Raji (cell line): Measurements from ENCODE around the gene DUS2.

Source experiments
- POLR2A ChIP-seq: IDR thresholded peaks from 2 replicates; pipeline ENCODE4 v1.6.1; 2011; ENCODE audit warnings: low read depth, low read length, control low read depth; ENCODE audit not compliant: insufficient read depth

DUS2 gene

DNA sequence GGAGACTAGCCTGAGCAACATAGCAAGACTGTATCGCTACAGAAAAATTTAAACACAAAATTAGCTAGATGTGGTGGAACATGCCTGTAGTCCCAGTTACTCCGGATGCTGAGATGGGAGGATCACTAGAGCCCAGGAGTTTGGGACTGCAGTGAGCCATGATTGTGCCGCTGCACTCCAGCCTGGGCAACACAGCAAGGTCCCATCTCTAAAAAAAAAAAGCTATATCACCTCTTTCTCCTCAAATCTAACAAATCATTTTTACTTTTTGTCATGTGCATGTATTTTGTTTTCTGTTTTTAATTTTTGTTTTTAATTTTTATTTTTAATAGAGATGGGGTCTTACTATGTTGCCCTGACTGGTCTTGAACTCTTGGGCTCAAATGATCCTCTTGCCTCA is 5.9 kb downstream of the DUS2 start:
- no peak for TF ChIP-seq POLR2A

DNA sequence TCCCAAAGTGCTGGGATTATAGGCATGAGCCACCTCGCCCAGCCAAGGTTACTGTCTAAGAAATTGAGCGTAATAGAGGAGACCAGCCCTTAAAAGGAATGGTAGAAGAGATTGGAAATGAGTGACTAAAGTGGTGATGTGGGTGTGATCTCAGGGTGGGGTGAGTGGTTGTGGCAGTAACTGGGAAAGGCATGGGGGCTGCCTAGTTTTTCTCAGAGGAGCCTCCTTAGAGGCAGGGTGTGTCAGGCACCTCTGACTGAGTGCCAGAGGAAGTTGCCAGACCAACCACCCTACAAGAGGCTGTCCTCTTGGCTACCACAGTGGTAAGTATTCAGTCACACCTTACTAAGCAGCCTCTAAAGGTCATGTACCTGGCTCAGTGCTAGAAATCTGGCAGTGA is 8.9 kb downstream of the DUS2 start:
- no peak for TF ChIP-seq POLR2A

DNA sequence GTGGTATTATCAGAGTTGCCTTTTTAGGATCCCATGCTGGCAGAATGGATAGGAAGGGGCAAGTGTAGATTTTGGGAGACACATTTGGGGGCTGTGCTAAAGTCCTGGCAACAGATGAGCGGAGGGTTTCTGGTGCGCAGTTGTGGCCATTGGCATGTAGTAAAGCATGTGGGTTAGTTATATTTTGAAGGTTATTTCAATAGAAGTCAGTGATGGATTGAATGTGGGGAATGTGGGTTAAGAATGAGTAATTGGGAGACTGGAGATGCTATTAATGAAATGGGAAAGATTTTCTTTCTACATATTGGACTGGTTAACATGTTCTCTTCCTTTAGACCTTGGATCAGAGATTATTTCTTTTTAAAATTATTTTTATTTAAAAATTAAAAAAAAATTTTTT is 10.0 kb downstream of the DUS2 start:
- TF ChIP-seq POLR2A: no peak

DNA sequence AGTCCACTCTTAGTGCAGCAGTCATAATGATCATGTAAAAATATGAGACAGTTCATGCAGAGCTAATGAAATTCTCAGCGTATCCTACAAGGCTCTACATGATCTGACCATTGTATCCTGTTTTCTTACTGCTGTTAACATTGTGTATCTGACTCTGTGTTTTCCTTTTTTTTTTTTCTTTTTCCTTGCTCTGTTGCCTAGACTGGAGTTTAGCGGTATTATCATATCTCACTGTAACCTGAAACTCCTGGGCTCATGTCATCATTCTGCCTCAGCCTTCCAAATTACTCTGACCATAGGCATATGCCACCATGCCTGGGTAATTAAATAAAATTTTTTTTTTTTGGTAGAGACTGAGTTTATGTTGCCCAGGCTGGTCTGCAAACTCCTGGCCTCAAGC is 12.1 kb downstream of the DUS2 start:
- TF ChIP-seq POLR2A: no peak

DNA sequence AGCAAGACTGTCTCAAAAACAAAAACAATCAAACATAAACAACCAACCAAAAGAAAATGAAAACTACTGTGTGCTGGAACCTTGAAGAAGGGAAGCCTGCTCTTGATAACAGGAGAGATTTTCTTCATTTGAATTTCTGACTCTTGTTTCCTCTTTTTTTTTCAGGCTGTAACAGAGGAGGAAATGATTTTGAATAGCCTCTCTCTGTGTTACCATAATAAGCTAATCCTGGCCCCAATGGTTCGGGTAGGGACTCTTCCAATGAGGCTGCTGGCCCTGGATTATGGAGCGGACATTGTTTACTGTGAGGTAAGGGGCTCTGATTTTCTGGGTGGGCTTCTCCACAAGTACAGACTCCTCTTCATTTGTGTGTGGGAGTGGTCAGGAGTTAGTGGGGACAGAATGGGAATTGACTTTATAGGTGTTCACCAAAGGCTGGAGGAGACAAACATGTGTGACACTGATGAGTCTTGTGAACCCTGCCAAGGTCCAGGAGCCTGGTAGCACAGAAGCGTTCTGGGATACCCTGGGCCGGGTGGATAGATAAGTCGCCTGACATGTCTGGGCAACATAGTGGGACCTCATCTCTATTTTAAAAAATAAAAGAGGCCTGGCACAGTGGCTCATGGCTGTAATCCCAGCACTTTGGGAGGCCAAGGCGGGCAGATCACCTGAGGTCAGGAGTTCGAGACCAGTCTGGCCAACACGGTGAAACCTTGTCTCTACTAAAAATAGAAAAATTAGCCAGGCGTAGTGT is 14.9 kb downstream of the DUS2 start:
- TF ChIP-seq POLR2A: no peak

DNA sequence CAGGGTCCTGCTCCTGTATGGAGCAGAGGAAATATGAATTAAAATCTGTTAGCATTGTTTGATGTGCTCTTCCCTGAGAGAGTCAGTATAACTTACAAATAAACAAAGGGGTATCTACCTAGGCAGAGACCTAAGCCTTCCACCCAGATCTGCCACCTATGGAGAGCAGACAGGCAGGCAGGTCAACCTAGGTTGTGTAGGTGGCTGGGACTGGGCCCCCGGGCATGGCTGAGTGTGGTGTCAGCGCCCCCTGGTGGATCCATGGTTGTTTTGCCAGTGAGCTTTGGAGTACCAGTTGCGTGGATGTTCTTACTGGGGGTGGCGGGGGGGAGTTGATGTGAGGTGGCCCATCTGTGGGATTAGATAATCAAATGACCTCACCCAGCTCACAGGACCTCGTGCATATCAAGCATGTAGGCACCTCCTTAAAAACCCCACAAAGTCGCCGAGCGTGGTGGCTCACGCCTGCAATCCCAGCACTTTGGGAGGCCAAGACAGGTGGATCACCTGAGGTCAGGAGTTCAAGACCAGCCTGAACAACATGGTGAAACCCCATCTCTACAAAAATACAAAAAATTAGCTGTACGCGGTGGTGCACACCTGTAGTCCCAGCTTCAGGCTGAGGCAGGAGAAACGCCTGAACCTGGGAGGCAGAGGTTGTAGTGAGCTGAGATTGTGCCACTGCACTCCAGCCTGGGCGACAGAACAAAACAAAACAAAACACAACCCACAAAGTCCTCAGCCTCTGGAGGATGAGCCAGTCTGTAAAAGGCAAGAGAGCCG is 17.6 kb downstream of the DUS2 start:
- TF ChIP-seq POLR2A: no peak

DNA sequence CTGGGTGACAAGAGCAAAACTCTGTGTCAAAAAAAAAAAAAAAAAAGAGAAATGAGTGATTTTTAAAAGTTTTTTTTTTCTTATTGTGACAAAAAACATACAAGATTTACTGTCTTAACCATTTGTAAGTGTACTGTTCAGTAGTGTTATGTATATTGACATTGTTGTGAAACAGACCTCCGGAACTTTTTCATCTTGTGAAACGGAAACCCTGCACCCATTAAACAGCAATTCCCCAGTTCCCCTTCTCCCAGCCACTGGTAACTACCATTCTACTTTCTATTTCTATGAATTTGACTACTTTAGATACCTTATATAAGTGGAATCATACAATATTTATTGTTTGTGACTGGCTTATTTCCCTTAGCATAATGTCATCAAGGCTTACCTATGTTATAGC is 18.7 kb downstream of the DUS2 start:
- TF ChIP-seq POLR2A: no peak

DNA sequence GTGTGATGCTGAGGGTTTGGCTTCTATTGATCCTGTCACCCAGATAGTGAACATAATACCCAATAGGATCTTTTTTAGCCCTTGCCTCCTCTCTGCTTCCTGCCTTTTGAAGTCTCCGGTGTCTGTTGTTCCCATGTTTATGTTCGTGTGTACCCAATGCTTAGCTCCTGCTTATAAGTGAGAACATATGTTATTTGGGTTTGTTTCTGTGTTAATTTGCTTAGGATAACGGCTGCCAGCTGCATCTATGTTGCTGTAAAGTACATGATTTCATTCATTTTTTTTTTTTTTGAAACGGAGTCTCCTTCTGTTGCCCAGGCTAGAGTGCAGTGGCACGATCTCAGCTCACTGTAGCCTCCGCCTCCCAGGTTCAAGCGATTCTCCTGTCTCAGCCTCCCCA is 23.0 kb downstream of the DUS2 start:
- no peak for TF ChIP-seq POLR2A

DNA sequence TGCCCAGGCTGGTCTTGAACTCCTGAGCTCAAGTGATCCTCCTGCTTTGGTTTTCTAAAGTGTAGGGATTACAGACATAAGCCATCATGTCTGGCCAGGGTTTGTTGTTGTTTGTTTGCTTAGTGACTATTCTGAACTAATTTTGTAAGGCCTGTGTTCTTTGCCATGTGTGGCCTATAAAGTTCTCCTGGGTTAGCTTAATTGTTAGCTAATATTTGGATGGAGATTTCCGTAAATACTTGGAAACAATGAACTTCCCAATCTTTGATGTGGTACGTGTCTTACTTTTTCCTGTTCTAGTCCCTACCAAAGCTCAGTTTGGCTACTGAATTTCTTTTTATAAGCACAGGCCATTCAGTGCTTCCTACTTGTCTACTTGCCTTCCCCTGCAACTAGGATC is 24.9 kb downstream of the DUS2 start:
- no peak for TF ChIP-seq POLR2A

DNA sequence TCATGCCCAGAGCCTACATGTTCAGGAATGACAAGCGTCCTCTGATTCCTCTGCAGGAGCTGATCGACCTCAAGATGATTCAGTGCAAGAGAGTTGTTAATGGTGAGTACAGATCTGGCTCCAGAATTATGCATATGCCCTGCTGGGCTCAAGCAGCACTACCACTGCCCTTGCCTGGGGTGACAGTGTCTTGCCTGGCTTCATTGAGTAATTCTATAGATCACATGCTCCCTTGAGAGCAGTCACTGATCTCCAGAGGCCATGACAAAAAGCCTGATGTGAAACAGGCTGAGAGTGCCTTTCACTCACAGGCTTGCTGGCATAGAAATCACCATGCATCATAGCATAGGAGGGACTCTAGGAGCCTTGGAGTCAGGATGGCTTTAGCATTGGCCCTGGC is 26.4 kb downstream of the DUS2 start:
- TF ChIP-seq POLR2A: no peak

DNA sequence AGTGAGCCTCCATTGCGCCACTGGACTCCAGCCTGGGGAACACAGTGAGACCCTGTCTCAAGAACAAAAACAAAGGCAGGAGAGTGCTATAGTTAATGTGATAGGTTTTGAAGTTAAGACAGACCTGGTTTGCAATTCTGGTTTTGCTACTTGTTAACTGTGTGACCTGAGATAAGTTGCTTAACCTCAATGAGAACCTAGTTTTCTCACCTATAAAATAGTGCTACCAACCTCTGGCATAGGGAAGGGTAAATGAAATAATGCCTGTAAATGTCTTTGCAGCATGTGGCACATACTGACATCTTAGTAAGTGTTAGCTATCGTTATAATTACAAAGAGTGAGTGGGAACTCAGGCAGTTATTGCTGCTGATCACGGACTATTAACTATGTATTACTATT is 32.3 kb downstream of the DUS2 start:
- TF ChIP-seq POLR2A: no peak

DNA sequence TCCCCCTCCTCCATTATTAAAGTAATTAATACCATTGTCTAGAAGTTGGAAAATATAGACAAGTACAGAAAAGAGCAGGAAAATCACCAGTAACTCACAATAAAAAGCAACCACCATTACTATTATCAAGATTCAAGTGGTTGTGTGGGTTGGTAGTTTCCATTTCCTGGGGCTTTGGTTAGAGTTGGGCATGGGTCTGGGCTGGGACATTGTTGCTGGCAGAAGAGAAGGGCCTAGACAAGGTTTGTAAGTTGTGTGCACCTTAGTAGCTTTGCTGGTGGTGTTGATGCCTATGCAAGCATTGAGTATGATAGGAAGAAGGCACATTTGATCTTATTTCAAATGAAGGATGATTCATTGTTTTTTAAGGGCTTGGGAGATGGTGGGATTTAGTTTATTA is 36.7 kb downstream of the DUS2 start:
- no peak for TF ChIP-seq POLR2A

DNA sequence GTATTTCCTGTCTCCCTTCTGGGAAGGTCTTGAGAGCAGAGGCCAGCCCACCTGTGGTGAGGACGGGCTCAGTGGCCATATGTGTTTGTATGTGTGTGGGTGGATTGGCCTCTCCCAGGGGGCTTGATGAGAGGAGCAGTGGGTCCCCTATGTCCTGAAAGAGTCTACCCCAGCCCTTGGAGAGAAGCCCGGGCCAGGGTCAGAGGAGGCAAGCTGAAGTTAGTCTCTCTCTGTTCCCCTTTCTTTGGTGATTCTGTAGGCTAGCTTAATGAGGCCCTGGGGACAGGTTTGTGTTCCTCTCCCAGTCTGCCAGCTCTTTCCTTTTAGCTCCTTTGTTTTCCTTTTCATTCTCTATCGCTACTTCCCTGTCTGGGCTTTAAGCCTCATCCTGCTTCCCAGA is 38.3 kb downstream of the DUS2 start:
- no peak for TF ChIP-seq POLR2A

DNA sequence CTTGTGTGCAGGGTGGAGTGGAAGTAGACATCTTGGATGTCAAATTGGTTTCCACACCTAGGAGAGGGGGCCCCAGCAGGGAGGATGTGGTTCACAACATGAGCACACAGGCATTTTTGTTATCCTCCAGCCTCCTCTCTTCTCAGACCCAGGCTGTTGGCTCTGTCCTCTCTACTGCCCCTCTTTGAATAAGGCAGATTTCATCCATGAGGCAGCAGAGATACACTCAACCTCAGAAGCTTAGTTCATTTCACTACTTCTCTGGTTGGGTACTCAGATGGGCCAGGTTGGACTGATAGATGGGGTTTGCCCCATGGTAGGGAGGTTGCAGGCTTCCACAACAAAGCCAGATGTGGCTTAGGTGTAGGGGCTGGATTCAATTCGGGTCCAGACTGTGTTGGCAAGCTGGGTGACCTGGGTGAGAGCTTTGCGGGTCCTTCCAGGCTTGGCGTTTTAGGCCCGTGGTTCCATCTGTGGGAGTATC is 39.9 kb downstream of the DUS2 start:
- TF ChIP-seq POLR2A: no peak

DNA sequence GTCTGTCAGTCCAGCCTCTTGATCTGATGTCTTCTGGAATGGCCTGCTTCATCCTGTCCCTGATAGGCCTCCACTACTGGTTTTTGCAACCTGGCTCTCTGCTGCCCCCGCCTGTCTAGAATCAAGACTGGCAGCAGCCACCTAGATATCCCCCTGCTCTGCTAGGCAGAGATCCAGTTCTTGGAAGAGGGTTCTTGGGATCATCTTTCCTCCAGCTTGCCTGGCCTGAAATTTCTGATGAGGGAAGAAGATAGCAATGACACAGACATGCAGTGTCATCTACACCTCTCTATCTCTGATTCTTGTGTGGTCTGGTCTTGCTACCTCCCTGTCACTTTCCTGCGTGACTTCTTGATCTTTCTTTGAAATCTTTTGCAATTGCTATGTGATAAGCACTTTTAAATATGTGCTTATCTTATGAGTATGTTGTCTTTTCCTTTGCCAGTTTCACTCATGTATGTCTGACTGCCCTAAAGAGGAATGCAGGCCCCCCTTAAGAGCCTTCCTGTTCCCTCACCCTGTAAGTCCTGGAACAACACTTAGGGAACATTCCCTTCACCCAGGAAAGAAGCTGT is 41.8 kb downstream of the DUS2 start:
- TF ChIP-seq POLR2A: no peak

DNA sequence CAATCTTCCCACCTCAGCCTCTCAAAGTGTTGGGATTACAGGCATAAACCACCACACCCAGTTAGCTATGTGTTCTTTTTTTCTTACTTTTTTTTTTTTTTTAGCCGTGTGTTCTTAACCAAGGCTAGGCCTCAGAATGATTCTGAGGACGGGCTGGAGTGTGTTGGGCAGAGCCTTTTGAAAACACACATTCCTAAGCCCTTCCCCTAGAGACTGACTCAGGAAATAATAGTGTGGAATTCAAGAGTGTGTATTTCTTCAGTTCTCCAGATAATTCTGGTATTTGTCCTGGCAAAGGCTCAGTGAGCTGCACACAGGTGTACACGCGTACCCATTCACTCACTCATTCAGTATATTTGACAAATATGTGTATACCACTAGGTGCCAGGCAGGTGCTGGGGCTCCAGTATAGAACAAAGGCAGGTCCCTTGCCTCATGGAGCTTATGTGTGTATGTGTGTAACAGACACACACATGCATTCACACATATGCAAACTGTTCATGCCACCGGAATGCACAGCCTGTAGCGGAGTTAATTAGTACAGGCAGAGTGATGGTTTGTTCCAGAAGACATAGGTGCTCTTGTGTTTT is 42.7 kb downstream of the DUS2 start:
- TF ChIP-seq POLR2A: no peak
